ENCODE measurements around the gene FOXO3.

DNA sequence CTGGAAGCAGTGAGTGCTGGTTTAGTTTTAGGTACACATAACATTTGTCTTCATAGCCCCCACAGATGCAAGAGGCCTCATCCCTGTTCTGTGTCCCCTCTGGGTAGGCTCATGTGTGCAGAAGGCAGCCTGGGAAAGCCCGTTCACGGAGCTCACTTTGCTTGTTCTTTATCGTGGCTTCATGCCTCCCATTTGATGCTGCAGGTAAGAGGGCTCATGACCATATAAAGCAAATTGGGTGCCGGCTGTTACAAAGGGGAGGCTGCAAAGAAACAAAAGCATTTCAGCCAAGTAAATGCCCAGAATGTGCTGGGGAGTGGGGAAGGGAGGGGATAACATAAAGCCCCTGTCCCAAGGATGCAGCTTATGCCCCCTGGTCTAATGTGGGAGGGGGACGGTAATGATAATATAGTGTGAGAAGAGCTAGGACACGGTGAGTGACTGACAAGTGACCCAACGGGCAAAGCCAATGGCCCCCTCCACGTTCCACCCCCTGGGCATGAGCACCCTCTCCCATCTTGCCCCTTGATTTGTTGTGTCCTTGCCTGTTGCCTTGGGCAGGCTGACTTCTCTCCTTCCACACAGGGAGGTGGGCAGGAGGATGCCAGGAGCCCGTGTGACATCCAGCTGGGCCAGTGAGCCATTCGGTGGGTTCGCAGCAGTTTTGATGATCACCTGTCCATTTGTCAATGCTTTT lies 138.0 kb downstream of the FOXO3 start:
- no peak for TF ChIP-seq EZH2 (IDR thresholded peaks at IDR 0.05; ENCODE audit: low read length)
- TF ChIP-seq, protein P1, sequence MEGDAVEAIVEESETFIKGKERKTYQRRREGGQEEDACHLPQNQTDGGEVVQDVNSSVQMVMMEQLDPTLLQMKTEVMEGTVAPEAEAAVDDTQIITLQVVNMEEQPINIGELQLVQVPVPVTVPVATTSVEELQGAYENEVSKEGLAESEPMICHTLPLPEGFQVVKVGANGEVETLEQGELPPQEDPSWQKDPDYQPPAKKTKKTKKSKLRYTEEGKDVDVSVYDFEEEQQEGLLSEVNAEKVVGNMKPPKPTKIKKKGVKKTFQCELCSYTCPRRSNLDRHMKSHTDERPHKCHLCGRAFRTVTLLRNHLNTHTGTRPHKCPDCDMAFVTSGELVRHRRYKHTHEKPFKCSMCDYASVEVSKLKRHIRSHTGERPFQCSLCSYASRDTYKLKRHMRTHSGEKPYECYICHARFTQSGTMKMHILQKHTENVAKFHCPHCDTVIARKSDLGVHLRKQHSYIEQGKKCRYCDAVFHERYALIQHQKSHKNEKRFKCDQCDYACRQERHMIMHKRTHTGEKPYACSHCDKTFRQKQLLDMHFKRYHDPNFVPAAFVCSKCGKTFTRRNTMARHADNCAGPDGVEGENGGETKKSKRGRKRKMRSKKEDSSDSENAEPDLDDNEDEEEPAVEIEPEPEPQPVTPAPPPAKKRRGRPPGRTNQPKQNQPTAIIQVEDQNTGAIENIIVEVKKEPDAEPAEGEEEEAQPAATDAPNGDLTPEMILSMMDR (optimal IDR thresholded peaks at IDR 0.05 in 1 of 3, IDR thresholded peaks at IDR 0.05 in 1 of 3, conservative IDR thresholded peaks at IDR 0.05 in 1 of 3; ENCODE audit: extremely low read depth in 1 of 3, insufficient read depth in 2 of 3, low read length in 3 of 3): no peak
